ENCODE measurements around the gene MED7. TPM values are rescaled to one million over a fixed set of nuclear protein-coding genes. Genes with fewer than 3 reads are reported as not detected.
"Not testable (repeated sequence)": the region's sequence is repeated elsewhere in the genome, so short reads cannot be mapped to it uniquely, and the experiment has no call there.

MED7 gene
- total RNA-seq, result 11.2 TPM
- long read RNA-seq, transcript MED7-201 (2 exons, 2,402 nt), result major isoform, 21 of 26 reads
- long read RNA-seq, partial matches to known transcripts, result 3 of 26 reads
- long read RNA-seq, other reads (novel, unspliced or antisense), result 1 of 26 reads

DNA sequence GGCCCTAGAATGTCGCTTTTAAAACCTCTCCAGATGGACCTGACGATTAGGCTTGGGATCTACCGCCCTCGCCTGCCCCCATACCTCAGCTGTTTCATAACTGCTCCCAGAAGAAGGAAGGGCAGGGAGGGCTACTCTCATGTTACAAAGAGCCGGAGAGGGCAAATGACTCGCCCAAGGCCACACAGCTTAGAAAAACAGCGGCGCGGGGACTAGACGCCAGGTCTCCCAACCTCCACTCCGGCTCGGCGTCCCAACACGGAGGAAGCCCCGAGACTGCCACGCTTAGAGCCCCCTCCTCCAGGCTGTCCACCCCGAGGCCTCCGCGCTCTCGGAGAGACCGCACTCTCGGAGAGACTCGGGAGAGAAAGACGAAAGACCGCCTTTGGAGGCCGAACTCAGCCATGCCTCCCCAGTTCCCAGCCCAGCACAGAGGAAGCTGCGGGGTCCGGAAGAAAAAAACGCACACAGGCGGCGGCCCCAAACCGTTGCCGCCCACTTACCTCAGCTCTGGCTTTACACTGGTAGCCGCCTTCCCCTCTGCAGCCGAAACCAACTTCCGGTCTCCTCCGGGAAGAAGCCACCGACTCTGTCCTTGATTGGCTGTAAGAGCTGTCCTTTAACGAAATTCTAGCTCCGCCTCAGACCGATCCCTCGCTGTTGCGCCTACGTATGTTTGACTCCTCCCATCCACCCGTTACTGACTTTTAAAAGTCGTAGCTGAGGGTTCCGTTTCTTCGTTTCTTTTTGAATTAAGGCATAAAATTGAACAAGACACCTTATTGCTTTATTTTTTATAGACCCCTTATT is at the start of gene MED7:
TSS of gene MED7 (minus strand) at position 549 of the 810 bp plus-strand sequence. CDS start 3,434 bp downstream, outside the sequence.
- Histone ChIP-seq H3K4me3 (peak within 1 kb of the TSS; percentile 87), H3K4me1 (peaks cover 17% of the 10 kb centered on the region), H3K36me3 (peaks cover 19% of the 10 kb centered on the region), H3K27ac (peak within 1 kb of the TSS; percentile 97), H3K27me3 (ENCODE audit: low read depth) (no peaks in the 10 kb centered on the region), H3K9me3 (no peaks in the 10 kb centered on the region)
- DNase-seq (peak; percentile 93), ATAC-seq (peak; percentile 99)
- intact Hi-C loops (cut with DNase I), result no loop called here
- TF ChIP-seq CTCF (IDR thresholded peaks at IDR 0.05), result no peak

GRCh38 chr5:157189223-157189622 is 46.6 kb upstream of the MED7 start:
- H3K36me3 ChIP-seq, result no peaks in the 10 kb centered on the region

DNA sequence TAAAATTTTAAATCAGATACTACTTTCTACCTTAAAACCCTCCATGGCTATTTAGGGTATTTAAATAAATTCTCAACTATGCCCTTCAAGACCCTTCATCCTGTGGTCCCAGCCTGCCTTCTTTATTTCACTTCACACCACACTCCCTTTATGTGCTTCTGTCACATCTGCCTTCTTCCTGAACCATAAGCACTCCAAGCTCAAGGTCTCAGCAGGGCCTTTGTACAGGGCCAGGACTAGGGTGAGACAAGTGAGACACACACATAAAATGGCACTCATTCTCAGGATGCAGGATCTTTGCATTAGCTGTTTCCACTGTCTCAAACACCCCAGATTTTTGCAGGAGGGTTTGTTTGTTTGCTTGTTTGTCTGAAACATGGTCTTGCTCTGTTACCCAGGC is 45.6 kb upstream of the MED7 start:
- ATAC-seq (no peak), DNase-seq (no peak)
- no peaks in the 10 kb centered on the region for H3K36me3 ChIP-seq
- no peaks in the 10 kb centered on the region for H3K9me3 ChIP-seq
- intact Hi-C loops (cut with DNase I), result no loop called here
- no peak for TF ChIP-seq CTCF (IDR thresholded peaks at IDR 0.05)
- H3K27ac ChIP-seq, result no peak overlapping the region
- H3K27me3 ChIP-seq (ENCODE audit: low read depth), result no peaks in the 10 kb centered on the region
- no peak overlapping the region for H3K4me3 ChIP-seq
- H3K4me1 ChIP-seq, result no peaks in the 10 kb centered on the region

More at GRCh38 chr5:157189223-157189622, 46.6 kb upstream of the MED7 start:
- DNase-seq (no peak), ATAC-seq (no peak)
- Histone ChIP-seq H3K27ac (no peak overlapping the region), H3K27me3 (ENCODE audit: low read depth) (no peaks in the 10 kb centered on the region), H3K9me3 (no peaks in the 10 kb centered on the region), H3K4me3 (no peak overlapping the region), H3K4me1 (no peaks in the 10 kb centered on the region)
- intact Hi-C loops (cut with DNase I), result no loop called here
- no peak for TF ChIP-seq CTCF (IDR thresholded peaks at IDR 0.05)

DNA sequence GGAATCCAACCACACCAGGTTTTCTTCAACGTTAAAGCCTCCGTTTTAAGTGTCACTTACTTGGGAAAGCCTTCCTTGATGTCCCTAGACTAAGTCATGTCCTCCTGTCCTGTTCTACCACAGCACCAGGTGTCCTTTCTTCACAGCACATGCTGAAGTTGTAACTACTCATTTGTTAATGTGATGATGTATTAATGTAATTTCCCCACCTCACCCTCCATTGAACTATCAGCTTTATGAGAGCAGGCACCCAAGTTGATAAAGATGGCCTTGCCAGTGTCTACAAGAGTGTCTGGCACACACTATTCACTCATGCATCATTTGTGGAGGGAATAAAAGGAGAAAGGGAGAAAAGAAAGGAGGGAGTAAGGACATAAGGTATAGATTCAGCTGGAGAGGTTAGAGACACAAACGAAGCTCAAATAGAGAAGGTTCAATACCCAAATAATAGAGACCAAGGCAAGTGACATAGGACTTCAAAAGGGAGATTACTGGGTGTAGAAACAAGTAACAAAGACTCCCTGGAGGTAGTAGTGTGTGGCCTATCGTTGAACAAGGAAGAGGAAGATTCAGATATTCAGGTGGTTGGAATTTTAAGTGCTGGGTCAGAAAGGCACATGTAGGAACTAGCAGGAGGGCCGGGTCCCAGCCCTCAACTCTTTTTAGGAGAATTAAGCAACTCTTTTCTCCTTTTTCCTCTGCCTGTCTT is 44.5 kb upstream of the MED7 start:
- Histone ChIP-seq H3K36me3 (no peaks in the 10 kb centered on the region), H3K27me3 (ENCODE audit: low read depth) (no peaks in the 10 kb centered on the region), H3K27ac (no peak overlapping the region), H3K4me3 (no peak overlapping the region), H3K9me3 (no peaks in the 10 kb centered on the region), H3K4me1 (no peaks in the 10 kb centered on the region)
- intact Hi-C loops (cut with DNase I), result no loop called here
- ATAC-seq (no peak), DNase-seq (no peak)
- no peak for TF ChIP-seq CTCF (IDR thresholded peaks at IDR 0.05)

- H3K36me3 ChIP-seq, result no peaks in the 10 kb centered on the region
- no peak for TF ChIP-seq CTCF (IDR thresholded peaks at IDR 0.05)
- H3K4me1 ChIP-seq, result no peaks in the 10 kb centered on the region
- no peak overlapping the region for H3K27ac ChIP-seq
- H3K4me3 ChIP-seq, result no peak overlapping the region
- no peaks in the 10 kb centered on the region for H3K27me3 ChIP-seq (ENCODE audit: low read depth)
- no peak for ATAC-seq
- intact Hi-C loops (cut with DNase I), result no loop called here
- no peak for DNase-seq
- no peaks in the 10 kb centered on the region for H3K9me3 ChIP-seq
Observed at GRCh38 chr5:157186309-157187045, 43.8 kb upstream of the MED7 start.

DNA sequence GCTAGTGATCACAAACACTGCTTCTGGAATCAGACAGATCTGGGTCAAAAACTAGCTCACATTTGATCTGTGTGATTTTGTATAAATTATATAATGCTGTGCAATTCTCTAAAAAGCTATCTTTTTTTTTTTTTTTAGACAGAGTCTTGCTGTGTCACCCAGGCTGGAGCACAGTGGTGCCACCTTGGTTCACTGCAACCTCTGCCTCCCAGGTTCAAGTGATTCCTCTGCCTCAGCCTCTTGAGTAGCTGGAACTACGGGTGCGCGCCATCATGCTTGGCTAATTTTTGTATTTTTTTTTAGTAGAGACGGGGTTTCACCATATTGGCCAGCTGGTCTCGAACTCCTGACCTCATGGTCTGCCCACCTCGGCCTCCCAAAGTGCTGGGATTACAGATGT is 42.5 kb upstream of the MED7 start:
- H3K27me3 ChIP-seq (ENCODE audit: low read depth); ATAC-seq; H3K4me3 ChIP-seq; H3K4me1 ChIP-seq; intact Hi-C loops (cut with DNase I); H3K9me3 ChIP-seq; DNase-seq; H3K36me3 ChIP-seq; H3K27ac ChIP-seq: not testable (repeated sequence)
